Cerebellar nuclear complex (tissue), 1 donor: ENCODE measurements around the gene RBM33.

ENCODE experiments used
- DNase-seq, 2 experiments: peaks; one replicate each; lab custom pipeline; 2025; lab: John Stamatoyannopoulos, UW

The RBM33 gene

DNA sequence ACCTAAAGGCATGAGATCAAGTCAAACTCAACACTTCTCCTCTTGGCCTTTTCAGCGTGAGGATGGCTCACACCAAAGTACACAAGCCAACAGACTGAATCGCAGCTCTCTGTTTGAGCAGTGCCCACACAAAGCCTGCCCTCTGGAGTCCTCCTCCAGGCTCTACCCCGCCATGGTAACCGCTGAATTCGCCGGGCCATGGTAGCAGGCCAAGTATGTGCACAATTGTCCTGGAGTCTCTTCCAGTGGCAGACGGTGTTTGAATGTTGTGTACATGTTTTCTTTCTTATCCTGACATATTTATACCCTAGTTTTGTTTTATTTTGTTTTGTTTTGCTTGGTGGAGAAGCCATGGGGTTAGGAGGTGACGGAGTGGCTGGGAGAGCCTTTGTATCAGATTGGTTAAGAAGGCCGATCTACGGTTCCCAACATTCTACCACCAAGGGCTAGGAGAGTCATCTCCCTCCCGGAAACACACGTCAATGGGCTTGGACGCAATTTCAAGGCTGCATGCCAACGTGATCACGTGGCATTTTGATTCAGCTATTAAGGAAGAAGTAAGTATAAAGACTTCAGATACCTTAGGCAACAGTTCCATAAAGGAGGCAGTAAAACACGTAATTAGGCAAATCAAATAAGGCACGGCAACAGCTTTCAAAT, 179.9 kb downstream of the RBM33 start:
- DNase-seq = no peak

DNA sequence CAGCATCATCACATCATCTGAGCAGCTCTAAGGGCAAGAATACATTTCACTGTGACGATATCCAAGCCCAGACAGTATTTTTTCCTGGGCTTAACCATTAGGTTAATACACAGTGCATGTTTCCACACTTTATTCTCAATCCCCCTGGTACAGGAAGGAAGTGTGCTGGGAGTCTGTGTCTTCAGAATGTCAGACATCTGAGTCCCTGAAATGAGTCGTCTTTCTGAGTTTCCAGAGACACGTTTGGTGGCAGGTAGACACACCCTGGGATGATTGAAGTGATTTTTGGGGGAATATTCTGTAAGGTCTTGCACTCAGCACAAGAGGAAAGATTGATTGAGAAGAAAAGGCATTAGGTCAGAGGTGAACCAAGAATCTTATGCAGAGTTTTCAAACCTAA, 180.9 kb downstream of the RBM33 start:
- no peak for DNase-seq

DNA sequence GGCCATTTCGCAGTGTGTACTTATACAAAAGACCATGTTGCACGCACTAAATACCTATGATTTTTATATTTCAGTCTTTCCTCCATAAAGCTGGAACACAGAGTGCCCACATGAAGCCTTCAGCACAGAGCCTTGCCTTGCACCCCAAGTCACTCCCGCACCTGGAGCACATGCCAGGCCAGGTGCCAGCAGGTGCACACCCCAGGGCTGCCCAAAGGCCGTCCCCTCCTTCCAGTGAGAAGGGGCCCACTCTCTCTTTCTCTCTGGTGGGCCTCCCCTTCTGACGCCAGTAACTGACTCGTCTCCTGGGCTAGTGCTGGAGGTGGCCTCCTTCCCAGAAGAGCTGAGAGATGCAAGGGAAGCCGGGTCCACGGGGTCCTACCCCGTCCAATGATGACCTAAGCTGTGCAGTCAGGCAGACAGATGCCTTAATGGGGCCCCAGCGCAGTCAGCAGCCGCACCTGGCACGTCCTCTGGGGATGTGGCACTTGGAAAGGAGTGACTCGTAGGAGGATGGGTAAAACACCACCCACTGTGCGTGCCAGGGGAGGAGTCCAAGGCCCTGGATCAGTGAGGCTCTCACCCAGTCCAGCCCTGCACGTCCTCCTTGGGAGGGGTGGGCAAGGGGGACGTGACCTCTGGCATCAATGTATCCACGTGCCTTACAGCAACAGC, 185.5 kb downstream of the RBM33 start:
- DNase-seq = no peak
